Breast epithelium (tissue), 4 donors: ENCODE results near the gene FCER2. TPM values are rescaled to one million over a fixed set of nuclear protein-coding genes. Genes with fewer than 3 reads are reported as not detected.

Source experiments
- DNase-seq, 2 donors: peaks; one replicate each; pipeline ENCODE4 v3.0.0-alpha.2; 2019; ENCODE audit warnings: low spot score in 2 of 2
- H3K27ac ChIP-seq, 2 donors: fragments of 200-600 bp; sonication (generic) in 1 of 2; one replicate each; pipeline ENCODE4 v1.5.1; 2016 to 2019; ENCODE audit warnings: mild to moderate bottlenecking in 1 of 2
- H3K27me3 ChIP-seq, 2 donors: fragments of 200-600 bp; sonication (generic) in 1 of 2; one replicate each; pipeline versions ENCODE4 v1.5.1 to v1.6.0; 2017 to 2019; ENCODE audit warnings: control low read depth in 1 of 2, mild to moderate bottlenecking in 1 of 2
- H3K36me3 ChIP-seq: fragments of 200-600 bp; one replicate; pipeline ENCODE4 v1.5.1; 2019
- H3K4me1 ChIP-seq, 2 donors: fragments of 200-600 bp; sonication (generic); one replicate each; pipeline ENCODE4 v1.5.1; 2016 to 2019; ENCODE audit warnings: control low read depth in 1 of 2
- H3K4me3 ChIP-seq, 3 donors: fragments of 200-600 bp; sonication (generic); 1 replicate in 2 of 3; 2 replicates in 1 of 3; pipeline ENCODE4 v1.5.1; 2016 to 2019; ENCODE audit warnings: mild to moderate bottlenecking in 3 of 3, moderate library complexity in 2 of 3
- H3K9me3 ChIP-seq, 2 donors: fragments of 200-600 bp; sonication (generic) in 1 of 2; one replicate each; pipeline ENCODE4 v1.5.1; 2016 to 2019; ENCODE audit warnings: control low read depth in 1 of 2
- CTCF ChIP-seq, 3 donors: fragments of 450-650 bp; IDR thresholded peaks; one replicate each; pipeline ENCODE4 v1.5.1; 2016 to 2017; ENCODE audit warnings: antibody characterized with exemption in 3 of 3, mild to moderate bottlenecking in 3 of 3, moderate library complexity in 3 of 3
- POLR2A ChIP-seq: fragments of 450-650 bp; IDR thresholded peaks from one replicate; pipeline ENCODE4 v1.6.1; 2016; ENCODE audit warnings: antibody characterized with exemption, mild to moderate bottlenecking, moderate library complexity
- POLR2AphosphoS5 ChIP-seq, 3 donors: sonication (generic); formaldehyde crosslinking; IDR thresholded peaks; one replicate each; pipeline ENCODE4 v1.6.1; 2017; ENCODE audit warnings: antibody characterized with exemption in 3 of 3
- intact Hi-C: fragments of 100-400 bp; cut with DNase I; formaldehyde crosslinking; loops from one replicate; pipeline ENCODE4 v1.15.1; 2023; ENCODE audit warnings: low total_unique reads
- total RNA-seq, 3 donors: library from RNA; depleted of rRNA; stranded (reverse); fragments of >200 nt; gene quantifications; one replicate each; pipeline ENCODE4 v1.1.0, GENCODE V29; 2016

Gene FCER2
- total RNA-seq, 3 donors from 2014 or later, result 0.29 to 0.48 TPM; not detected in 1

DNA sequence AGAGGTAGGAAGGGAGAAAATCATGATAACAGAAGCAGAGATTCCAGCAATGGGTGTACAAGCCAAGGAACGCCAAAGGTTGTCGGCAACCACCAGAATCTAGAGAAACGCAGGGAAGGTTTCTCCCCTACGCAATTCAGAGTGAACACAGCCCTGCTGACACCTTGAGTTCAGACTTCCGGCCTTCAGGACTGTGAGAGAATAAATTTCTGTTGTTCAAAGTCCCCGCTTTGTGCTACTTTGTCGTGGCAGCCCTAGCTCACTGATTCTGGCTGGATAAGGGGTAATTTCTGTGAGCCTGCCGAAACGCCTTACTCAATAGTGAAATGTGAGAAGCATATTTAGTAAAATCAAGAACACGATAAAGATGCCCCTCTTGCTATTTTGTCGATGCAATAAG, 35.3 kb upstream of the FCER2 start:
- no peak overlapping the region for H3K4me3 ChIP-seq
- no peak for TF ChIP-seq CTCF (IDR thresholded peaks at IDR 0.05)
- TF ChIP-seq POLR2AphosphoS5 (IDR thresholded peaks at IDR 0.05), result no peak
- TF ChIP-seq POLR2A, result no peak
- intact Hi-C loops, result no loop called here
- H3K27me3 ChIP-seq, result peaks cover 0 to 13% of the 10 kb centered on the region in 2 donors
- DNase-seq, result no peak
- no peak overlapping the region for H3K27ac ChIP-seq
- H3K9me3 ChIP-seq, result no peaks in the 10 kb centered on the region
- H3K36me3 ChIP-seq, result no peaks in the 10 kb centered on the region
- H3K4me1 ChIP-seq, result no peaks in the 10 kb centered on the region

DNA sequence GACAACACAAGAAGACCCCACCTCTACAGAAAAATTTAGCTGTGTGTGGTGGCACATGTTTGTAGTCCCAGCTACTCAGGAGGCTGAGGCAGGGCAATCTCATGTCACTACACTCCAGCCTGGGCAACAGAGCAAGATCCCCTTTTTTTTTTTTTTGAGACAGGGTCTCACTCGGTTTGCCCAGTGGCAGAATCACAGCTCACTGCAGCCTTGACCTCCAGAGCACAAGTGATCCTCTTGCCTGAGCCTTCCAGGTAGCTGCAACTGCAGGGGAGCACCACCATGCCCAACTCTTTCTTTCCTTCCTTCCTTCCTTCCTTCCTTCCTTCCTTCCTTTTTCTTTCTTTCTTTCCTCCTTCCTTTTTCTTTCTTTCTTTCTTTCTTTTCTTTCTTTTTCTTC, 34.2 kb upstream of the FCER2 start:
- no peaks in the 10 kb centered on the region for H3K4me1 ChIP-seq
- H3K27me3 ChIP-seq, result peaks cover 0 to 18% of the 10 kb centered on the region in 2 donors
- H3K27ac ChIP-seq, result no peak overlapping the region
- no peak for TF ChIP-seq CTCF (IDR thresholded peaks at IDR 0.05)
- TF ChIP-seq POLR2AphosphoS5 (IDR thresholded peaks at IDR 0.05), result no peak
- no peak for TF ChIP-seq POLR2A
- intact Hi-C loops, result no loop called here
- DNase-seq, result no peak
- no peak overlapping the region for H3K4me3 ChIP-seq
- H3K36me3 ChIP-seq, result no peaks in the 10 kb centered on the region
- H3K9me3 ChIP-seq, result no peaks in the 10 kb centered on the region

GRCh38 chr19:7734220-7735203, 32.6 kb upstream of the FCER2 start:
- H3K4me3 ChIP-seq, result no peak overlapping the region
- intact Hi-C loops, result no loop called here
- no peak for DNase-seq
- no peak for TF ChIP-seq POLR2AphosphoS5 (IDR thresholded peaks at IDR 0.05)
- no peak for TF ChIP-seq CTCF (IDR thresholded peaks at IDR 0.05)
- no peak for TF ChIP-seq POLR2A
- no peak overlapping the region for H3K27ac ChIP-seq
- H3K9me3 ChIP-seq, result no peaks in the 10 kb centered on the region
- H3K36me3 ChIP-seq, result no peaks in the 10 kb centered on the region
- peaks cover 5 to 34% of the 10 kb centered on the region in 2 donors for H3K27me3 ChIP-seq
- no peaks in the 10 kb centered on the region for H3K4me1 ChIP-seq

DNA sequence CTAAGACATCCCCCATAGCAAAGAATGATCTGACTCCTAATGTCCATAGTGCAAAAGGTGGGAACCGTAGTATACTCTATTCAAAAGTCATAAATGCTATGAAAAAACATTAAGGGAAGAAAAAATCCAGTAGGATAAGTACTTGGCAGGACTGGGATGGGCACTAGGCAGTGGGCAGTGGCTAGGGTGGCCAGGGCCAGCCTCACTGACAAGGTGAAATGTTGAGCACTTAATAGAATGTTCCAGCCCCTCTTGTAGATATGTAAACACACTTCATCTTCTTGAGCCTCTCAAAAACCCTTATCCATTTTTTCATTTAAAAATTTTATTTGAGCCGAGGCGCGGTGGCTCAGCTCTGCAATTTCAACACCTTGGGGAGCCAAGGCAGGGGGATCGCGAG, 31.4 kb upstream of the FCER2 start:
- no peaks in the 10 kb centered on the region for H3K4me1 ChIP-seq
- no peak overlapping the region for H3K4me3 ChIP-seq
- intact Hi-C loops, result no loop called here
- no peak for DNase-seq
- TF ChIP-seq POLR2AphosphoS5 (IDR thresholded peaks at IDR 0.05) (no peak), CTCF (IDR thresholded peaks at IDR 0.05) (no peak), POLR2A (no peak)
- no peaks in the 10 kb centered on the region for H3K9me3 ChIP-seq
- peaks cover 5 to 46% of the 10 kb centered on the region in 2 donors for H3K27me3 ChIP-seq
- no peak overlapping the region for H3K27ac ChIP-seq
- no peaks in the 10 kb centered on the region for H3K36me3 ChIP-seq

GRCh38 chr19:7732045-7732444, 30.1 kb upstream of the FCER2 start, which contains the start of gene CLEC4G:
Gene CLEC4G, minus strand, starts transcription at chr19:7732110. Its CDS starts 8 bp downstream, at chr19:7732102.
- intact Hi-C loops, result no loop called here
- no peak within 1 kb of the TSS for H3K4me3 ChIP-seq
- TF ChIP-seq POLR2A, result no peak
- no peak for TF ChIP-seq POLR2AphosphoS5 (IDR thresholded peaks at IDR 0.05)
- TF ChIP-seq CTCF (IDR thresholded peaks at IDR 0.05), result no peak
- no peak within 1 kb of the TSS for H3K27ac ChIP-seq
- no peaks in the 10 kb centered on the region for H3K4me1 ChIP-seq
- peaks cover 5 to 55% of the 10 kb centered on the region in 2 donors for H3K27me3 ChIP-seq
- no peaks in the 10 kb centered on the region for H3K9me3 ChIP-seq
- no peaks in the 10 kb centered on the region for H3K36me3 ChIP-seq
- DNase-seq, result no peak
